Kidney (tissue), 14 donors: ENCODE results near the gene NBAS. TPM values are rescaled to one million over a fixed set of nuclear protein-coding genes. Genes with fewer than 3 reads are reported as not detected.

Experiments used
- DNase-seq, 5 donors: peaks; one replicate each; pipeline ENCODE4 v3.0.0-alpha.2; 2013 to 2020
- FAIRE-seq: peaks from 2 replicates; lab custom pipeline; 2012; peaks lifted over from hg19 to GRCh38; lab: Jason Lieb, UNC
- H3K27ac ChIP-seq, 2 donors: one replicate each; pipeline ENCODE4 v1.7.0; 2013; ENCODE audit warnings: low read depth in 2 of 2, low read length in 2 of 2, inconsistent platforms in 1 of 2
- H3K27me3 ChIP-seq: one replicate; pipeline ENCODE4 v1.7.1; 2013; ENCODE audit warnings: low read length, inconsistent platforms; ENCODE audit not compliant: control insufficient read depth, insufficient read depth
- H3K36me3 ChIP-seq, 3 donors: one replicate each; pipeline versions ENCODE4 v1.7.0 to v1.7.1; 2013; ENCODE audit warnings: low read length in 3 of 3, control low read depth in 1 of 3, inconsistent platforms in 1 of 3; ENCODE audit not compliant: insufficient read depth in 3 of 3, control insufficient read depth in 2 of 3
- H3K4me1 ChIP-seq, 3 donors: one replicate each; pipeline versions ENCODE4 v1.7.0 to v1.7.1; 2013; ENCODE audit warnings: low read length in 3 of 3, inconsistent platforms in 1 of 3, low read depth in 1 of 3; ENCODE audit not compliant: control insufficient read depth in 2 of 3, insufficient read depth in 2 of 3
- H3K4me3 ChIP-seq, 3 donors: one replicate each; pipeline versions ENCODE4 v1.7.0 to v1.8.1; 2013; ENCODE audit warnings: low read length in 3 of 3, control low read depth in 1 of 3, inconsistent platforms in 1 of 3
- H3K9ac ChIP-seq, 3 donors: one replicate each; pipeline versions ENCODE4 v1.7.0 to v1.7.1; 2013; ENCODE audit warnings: low read length in 3 of 3, control low read depth in 1 of 3, inconsistent platforms in 1 of 3
- H3K9me3 ChIP-seq, 3 donors: one replicate each; pipeline versions ENCODE4 v1.7.0 to v1.7.1; 2013; ENCODE audit warnings: low read length in 3 of 3, control low read depth in 1 of 3, inconsistent platforms in 1 of 3; ENCODE audit not compliant: control insufficient read depth in 2 of 3, insufficient read depth in 1 of 3
- CTCF ChIP-seq: IDR thresholded peaks from 3 replicates; pipeline ENCODE4 v1.5.1; 2012; ENCODE audit warnings: mild to moderate bottlenecking, moderate library complexity, borderline replicate concordance; ENCODE audit not compliant: insufficient read depth; ENCODE audit errors: extremely low read depth
- intact Hi-C: fragments of 100-400 bp; cut with DNase I; formaldehyde crosslinking; loops from one replicate; pipeline ENCODE4 v1.11.1; 2022
- polyA plus RNA-seq: library from polyadenylated mRNA; stranded (reverse); fragments of 350-450 nt; fragmentation: Illumina TruSeq; extraction: RNeasy Lipid Tissue Mini Kit (QIAGEN cat#74804); gene quantifications from one replicate; pipeline ENCODE4 v1.2.3, GENCODE V29; 2014; ENCODE audit warnings: low read depth, low replicate concordance; ENCODE audit not compliant: insufficient read depth
- total RNA-seq: library from RNA; stranded (reverse); fragmentation: NEBNext Ultra II Directional; extraction: Animal tissue kit (Norgen Biotek cat#: 25700); gene quantifications from one replicate; pipeline ENCODE4 v1.2.1, GENCODE V29; 2021
- donor health status: control.
- donor health status: control.
- donor health status: control.
- donor health status: control.
- donor health status: control.
- donor health status: DM: yes; HTN: yes; CAD: no.
- donor health status: Normal renal cell carcinoma (clear cell type).

The NBAS gene
- total and polyA plus RNA-seq, 2 donors from 2014 or later: 40.8 to 44.2 TPM

GRCh38 chr2:15456352-15456751 is 104.8 kb downstream of the NBAS start:
- Histone ChIP-seq H3K4me1 (no peaks in the 10 kb centered on the region), H3K36me3 (peaks cover 0 to 4% (median 2%) of the 10 kb centered on the region in 3 donors), H3K4me3 (no peak overlapping the region), H3K9me3 (no peaks in the 10 kb centered on the region), H3K27me3 (no peaks in the 10 kb centered on the region), H3K9ac (no peak overlapping the region), H3K27ac (no peak overlapping the region)
- TF ChIP-seq CTCF: no peak
- FAIRE-seq (no peak), DNase-seq (no peak)
- intact Hi-C loops: no loop called here

- no peaks in the 10 kb centered on the region for H3K27me3 ChIP-seq
- intact Hi-C loops: no loop called here
- no peak for TF ChIP-seq CTCF
- H3K27ac ChIP-seq: no peak overlapping the region
- no peak overlapping the region for H3K4me3 ChIP-seq
- FAIRE-seq: no peak
- peaks cover 0 to 2% (median 0%) of the 10 kb centered on the region in 3 donors for H3K36me3 ChIP-seq
- H3K9me3 ChIP-seq: no peaks in the 10 kb centered on the region
- H3K4me1 ChIP-seq: no peaks in the 10 kb centered on the region
- no peak for DNase-seq
- H3K9ac ChIP-seq: no peak overlapping the region
Observed at GRCh38 chr2:15450808-15451207, 110.3 kb downstream of the NBAS start.

- no peaks in the 10 kb centered on the region for H3K27me3 ChIP-seq
- no peak overlapping the region for H3K4me3 ChIP-seq
- DNase-seq (peak in 1 of 5 donors; percentile 5), FAIRE-seq (no peak)
- H3K4me1 ChIP-seq: no peaks in the 10 kb centered on the region
- H3K9ac ChIP-seq: no peak overlapping the region
- intact Hi-C loops: no loop called here
- no peak for TF ChIP-seq CTCF
- H3K36me3 ChIP-seq: peaks cover 0 to 2% (median 0%) of the 10 kb centered on the region in 3 donors
- H3K9me3 ChIP-seq: no peaks in the 10 kb centered on the region
- H3K27ac ChIP-seq: no peak overlapping the region
Observed at GRCh38 chr2:15449556-15450236, 111.4 kb downstream of the NBAS start.
